IPS-NIHi7 (cell line): ENCODE measurements around the gene TMC2.
"Not testable (repeated sequence)": the region's sequence is repeated elsewhere in the genome, so short reads cannot be mapped to it uniquely, and the experiment has no call there.

Source experiments
- DNase-seq: peaks from one replicate; pipeline ENCODE4 v3.0.0; 2012; ENCODE audit warnings: mixed read lengths; ENCODE audit errors: extremely low spot score

Gene TMC2, protein sequence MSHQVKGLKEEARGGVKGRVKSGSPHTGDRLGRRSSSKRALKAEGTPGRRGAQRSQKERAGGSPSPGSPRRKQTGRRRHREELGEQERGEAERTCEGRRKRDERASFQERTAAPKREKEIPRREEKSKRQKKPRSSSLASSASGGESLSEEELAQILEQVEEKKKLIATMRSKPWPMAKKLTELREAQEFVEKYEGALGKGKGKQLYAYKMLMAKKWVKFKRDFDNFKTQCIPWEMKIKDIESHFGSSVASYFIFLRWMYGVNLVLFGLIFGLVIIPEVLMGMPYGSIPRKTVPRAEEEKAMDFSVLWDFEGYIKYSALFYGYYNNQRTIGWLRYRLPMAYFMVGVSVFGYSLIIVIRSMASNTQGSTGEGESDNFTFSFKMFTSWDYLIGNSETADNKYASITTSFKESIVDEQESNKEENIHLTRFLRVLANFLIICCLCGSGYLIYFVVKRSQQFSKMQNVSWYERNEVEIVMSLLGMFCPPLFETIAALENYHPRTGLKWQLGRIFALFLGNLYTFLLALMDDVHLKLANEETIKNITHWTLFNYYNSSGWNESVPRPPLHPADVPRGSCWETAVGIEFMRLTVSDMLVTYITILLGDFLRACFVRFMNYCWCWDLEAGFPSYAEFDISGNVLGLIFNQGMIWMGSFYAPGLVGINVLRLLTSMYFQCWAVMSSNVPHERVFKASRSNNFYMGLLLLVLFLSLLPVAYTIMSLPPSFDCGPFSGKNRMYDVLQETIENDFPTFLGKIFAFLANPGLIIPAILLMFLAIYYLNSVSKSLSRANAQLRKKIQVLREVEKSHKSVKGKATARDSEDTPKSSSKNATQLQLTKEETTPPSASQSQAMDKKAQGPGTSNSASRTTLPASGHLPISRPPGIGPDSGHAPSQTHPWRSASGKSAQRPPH

DNA sequence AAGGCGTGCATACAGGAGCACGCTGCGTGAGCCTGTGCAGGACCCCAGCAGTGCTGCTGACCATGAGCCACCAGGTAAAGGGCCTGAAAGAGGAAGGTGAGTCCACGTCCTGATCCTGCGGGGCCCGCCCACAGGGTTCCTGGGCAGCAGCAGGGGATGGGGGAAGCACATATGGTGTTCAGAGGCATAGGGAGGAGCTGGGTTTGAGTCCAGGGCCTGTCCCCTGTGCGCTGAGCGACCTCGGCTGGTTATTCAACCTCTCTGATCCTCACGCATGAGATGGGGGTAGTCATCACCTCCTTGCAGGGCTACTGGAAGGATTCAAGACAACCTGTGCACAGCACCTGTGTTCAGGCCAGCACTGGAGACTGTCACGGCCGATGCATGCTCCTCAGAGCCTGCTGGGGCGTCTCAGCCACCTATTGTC, at the start of gene TMC2:
TMC2 (plus strand) TSS at position 14 of the 427 bp plus-strand sequence; CDS start at position 63, 49 bp downstream.
- DNase-seq = no peak

DNA sequence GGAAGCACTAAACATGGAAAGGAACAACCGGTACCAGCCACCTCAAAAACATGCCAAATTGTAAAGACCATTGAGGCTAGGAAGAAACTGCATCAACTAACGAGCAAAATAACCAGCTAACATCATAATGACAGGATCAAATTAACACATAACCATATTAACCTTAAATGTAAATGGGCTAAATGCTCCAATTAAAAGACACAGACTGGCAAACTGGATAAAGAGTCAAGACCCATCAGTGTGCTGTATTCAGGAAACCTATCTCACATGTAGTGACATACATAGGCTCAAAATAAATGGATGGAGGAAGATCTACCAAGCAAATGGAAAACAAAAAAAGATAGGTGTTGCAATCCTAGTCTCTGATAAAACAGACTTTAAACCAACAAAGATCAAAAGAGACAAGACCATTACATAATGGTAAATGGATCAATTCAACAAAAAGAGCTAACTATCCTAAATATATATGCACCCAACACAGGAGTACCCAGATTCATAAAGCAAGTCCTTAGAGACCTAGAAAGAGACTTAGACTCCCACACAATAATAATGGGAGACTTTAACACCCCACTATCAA, 33.5 kb upstream of the TMC2 start:
- DNase-seq = not testable (repeated sequence)

DNA sequence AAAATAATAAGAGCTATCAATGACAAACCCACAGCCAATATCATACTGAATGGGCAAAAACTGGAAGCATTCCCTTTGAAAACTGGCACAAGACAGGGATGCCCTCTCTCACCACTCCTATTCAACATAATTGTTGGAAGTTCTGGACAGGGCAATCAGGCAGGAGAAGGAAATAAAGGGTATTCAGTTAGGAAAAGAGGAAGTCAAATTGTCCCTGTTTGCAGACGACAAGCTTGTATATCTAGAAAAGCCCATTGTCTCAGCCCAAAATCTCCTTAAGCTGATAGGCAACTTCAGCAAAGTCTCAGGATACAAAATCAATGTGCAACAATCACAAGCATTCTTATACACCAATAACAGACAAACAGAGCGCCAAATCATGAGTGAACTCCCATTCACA, 31.6 kb upstream of the TMC2 start:
- DNase-seq = not testable (repeated sequence)

DNA sequence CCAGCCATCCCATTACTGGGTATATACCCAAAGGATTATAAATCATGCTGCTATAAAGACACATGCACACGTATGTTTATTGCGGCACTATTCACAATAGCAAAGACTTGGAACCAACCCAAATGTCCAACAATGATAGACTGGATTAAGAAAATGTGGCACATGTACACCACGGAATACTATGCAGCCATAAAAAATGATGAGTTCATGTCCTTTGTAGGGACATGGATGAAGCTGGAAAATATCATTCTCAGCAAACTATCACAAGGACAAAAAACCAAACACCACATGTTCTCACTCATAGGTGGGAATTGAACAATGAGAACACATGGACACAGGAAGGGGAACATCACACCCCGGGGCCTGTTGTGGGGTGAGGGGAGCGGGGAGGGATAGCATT, 29.9 kb upstream of the TMC2 start:
- DNase-seq = not testable (repeated sequence)

DNA sequence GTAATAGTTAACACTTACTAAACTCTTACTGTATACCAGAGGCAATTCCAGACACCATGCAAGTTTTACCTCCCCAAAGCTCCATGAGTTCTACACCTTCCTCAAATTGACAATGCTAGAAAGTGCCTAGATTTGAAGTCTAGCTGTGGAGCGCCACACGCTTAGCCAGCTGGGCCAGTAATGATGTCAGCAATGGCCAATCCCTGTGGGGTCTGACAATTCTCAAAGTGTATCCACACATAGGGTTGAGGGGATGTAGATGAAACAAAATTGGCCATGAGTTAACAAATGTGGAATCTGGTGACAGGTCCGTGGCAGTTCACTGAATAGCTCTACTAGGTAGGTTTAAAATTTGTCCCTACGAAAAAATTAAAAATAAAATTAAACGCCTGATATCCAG, 28.9 kb upstream of the TMC2 start:
- DNase-seq = no peak

DNA sequence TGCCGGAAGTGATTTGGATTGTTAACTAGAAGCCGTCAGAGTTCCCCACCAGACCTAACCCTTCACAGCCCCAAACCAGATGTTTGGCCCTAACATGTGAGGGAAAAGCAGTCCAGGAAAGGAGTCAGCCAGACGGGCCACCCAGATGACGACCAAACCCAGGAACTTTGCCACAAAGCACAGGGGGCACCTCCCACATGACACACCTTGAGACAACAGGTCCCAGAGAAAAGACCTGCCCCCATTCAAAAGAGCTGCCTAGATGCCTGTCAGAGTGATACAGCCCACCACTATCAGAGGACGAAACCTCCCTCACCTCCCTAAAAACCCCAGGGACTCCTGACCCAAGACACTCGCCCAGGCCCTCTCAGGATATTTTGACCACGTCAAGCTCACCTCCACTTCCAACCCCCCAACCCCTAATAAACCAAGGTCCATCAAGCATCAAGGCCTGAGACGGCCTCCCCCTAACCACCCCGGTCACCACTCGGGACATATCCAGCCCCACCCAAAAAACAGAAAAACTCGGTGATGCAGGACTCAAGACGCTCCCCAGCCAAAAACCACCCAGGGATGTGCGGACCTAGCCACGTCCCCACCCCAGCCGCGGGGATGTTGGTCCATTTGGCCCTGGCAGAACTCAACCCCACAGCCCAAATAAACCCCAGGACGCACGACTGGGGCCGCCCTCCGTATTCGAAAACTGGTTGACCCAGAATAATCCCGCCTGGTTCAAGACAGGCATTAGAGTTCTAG, 28.3 kb upstream of the TMC2 start:
- no peak for DNase-seq

DNA sequence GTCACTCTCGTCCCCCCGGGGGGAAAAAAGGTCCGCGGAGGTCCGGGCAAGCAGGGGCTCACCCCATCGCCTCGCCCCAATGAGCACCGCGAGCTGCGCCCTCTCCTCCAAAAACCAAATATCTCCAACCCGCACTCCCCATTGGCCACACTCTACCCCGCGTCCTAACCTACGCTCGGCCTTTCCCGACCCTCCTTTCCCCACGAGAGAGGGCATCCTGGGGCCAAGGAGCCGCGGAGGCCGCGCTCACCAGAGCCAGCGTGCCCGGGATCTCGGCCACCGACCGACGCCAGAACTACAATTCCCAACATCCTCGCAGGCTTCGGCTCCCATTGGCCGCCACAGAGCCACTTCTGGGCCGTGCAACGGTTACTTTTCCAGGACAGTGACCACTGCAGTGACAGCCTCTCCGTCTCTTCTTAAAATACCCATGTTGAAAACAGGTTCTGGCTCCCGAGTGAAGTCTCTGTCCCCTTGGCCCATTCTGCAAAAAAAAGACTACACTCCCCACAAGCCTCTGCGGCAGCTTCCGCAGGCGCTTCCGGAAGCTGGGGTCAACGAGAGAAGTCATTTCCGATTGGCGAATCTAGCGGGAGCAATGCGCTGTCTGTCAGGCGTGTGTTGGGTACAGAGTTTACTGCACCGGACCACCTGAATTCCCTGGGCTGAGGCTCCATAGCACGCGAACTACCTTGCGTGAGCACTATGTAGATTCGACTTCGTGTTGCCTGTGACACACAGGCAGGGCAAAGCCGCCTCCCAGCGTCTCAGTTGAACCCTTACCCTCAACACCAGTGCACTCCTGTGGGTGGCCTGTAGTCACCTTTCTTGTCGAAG, 27.5 kb upstream of the TMC2 start, which contains the start of gene ZNF343:
ZNF343 (minus strand) TSS at position 285 of the 837 bp plus-strand sequence. CDS start 15,020 bp downstream, outside the sequence.
- DNase-seq = peak; percentile 89

DNA sequence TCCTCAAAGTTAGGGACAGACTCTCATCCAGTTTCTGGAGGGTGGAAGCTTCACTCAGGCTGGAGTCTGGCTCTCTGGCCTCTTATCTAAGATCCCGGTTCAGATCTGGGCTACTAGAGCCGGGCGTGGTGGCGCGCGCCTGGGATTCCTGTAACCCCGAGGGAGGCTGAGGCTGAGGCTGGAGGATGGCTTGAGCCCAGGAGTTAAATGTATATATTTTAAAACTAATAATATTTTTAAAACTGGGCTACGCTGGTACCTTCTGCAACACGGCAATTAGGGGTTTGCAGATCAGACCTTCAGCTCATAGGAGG, 26.9 kb upstream of the TMC2 start:
- no peak for DNase-seq

DNA sequence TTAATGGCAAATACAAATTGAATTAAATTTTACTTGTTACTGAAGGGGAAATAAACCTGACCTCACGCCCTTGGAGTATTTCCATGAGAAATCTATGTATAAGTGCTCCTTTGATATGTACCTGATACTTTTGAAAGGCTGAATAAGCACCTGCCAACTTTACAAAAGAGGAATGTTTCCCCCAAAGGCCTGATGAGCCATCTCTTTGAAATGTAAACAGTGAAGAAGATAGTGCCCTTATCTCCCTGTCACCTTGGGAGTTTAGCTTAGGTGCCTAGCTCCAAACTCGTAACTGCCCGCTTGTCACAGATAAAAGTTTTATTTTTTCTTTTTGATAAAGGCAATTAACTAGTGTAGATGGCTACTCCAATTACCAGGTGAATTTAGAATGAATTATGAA, 26.6 kb upstream of the TMC2 start:
- DNase-seq = peak; percentile 53

DNA sequence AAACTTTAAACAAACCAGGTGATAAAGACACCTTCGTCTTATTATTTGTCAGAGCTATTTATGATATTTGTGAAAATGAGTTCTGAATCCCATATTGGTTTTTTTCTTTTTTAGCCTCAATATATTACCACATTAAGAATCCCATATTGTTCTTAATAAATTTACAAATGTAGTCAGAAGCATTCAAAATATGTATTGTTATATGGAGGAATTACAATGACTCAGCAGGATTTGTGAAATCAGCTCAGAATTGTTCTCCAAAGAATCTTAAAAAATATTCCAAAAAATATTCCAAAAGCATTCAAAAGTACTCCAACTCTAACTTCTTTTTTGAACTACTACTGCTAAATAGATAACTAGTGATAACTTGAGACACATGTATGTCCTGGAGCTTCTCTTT, 21.2 kb upstream of the TMC2 start:
- no peak for DNase-seq

DNA sequence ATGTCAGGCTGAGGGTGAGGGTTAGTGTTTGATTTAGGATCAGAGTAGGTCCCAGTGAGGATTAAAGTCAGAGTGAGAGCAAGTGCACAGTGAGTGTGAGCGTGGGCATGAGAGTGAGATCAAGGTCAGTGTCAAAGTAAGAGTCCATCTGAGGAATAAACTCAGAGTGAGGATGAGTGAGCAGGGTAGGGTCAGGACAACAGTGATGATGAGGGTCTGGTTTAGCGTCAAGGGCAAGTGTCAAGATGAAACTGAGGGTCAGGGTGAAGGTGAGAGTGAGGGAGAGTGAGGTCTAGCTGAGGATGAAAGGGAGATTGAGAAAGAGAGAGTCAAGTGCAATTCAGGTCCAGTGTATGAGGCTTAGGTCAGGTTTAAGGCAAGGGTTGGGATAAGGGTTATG, 20.0 kb upstream of the TMC2 start:
- DNase-seq = no peak

DNA sequence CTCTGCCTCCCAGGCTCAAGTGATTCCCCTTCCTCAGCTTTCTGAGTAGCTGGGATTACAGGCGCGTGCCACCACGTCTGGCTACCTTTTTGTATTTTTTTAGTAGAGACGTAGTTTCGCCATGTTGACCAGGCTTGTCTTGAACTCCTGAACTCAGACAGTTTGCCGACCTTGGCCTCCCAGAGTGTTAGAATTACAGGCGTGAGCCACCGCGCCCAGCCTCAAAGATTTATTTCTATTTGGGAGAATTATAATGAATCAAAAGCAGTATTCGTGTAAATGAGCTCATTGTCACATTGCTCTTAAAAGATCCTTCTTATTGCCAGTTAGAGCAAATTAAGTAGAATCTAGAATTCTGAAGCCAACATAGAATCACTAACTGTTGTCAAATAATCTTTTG, 18.3 kb upstream of the TMC2 start:
- DNase-seq = no peak

DNA sequence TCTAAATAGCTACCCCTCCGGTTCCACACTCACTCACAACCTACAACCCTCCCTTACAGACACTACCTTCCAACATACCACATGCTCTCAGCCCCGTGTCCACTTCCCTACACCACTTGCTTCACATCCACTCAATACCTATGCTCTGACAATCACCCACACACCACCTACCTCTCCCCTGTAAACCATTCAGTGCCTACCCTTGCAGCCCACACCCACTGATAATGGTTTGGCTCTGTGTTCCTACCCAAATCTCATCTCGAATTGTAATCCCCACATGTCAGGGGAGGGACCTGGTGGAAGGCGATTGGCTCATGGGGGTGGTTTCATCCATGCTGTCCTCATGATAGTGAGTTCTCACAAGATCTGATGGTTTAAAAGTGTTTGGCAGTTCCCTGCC, 17.8 kb upstream of the TMC2 start:
- DNase-seq = no peak

DNA sequence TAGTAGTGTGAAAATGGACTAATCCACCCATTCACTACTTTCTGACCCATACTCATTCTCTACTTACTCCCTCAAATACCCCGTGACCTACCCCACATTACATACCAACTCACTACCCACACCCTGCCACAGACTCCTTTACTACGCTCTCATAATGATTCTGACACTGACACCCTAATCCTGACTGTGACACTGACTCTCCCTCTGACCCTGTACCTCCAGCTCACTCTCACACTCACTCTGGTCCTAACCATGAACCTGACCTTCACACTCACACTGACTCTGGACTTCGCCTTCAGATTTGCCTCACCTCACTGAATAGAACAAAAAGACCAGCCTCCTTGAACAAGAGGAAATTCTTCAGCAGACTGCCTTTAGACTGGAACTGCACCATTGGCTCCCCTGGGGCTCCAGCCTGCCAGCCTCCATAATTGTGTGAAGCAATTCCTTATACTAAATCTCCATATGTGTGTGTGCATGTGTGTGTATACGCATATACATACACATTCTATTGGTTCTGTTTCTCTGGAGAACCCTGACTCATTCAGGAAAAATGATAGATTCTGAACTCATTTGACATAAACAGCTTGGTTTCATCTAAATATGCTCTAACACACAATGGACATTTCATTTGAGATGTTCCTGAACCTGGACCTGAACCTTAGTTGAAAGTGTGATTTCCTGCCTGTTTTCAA, 17.1 kb upstream of the TMC2 start:
- no peak for DNase-seq

DNA sequence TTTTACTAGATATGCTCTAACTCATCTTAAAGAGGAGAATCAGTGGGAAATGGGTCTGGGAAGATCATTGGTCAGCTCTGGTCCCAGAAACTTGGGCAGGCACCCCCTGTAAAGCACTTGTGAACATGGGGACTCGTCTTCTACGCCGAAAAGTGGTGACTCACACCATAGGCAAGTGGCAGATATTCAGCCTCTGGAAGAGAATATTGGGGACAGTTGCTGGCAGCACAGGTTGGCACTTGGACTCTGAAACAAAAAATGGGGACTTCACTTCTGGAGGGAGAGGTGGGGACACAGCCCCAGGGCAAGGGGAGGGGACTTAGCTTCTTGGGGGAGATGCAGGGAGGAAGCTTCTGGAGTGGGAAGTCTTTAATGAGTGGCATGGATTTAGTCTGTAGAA, 15.8 kb upstream of the TMC2 start:
- DNase-seq = no peak

DNA sequence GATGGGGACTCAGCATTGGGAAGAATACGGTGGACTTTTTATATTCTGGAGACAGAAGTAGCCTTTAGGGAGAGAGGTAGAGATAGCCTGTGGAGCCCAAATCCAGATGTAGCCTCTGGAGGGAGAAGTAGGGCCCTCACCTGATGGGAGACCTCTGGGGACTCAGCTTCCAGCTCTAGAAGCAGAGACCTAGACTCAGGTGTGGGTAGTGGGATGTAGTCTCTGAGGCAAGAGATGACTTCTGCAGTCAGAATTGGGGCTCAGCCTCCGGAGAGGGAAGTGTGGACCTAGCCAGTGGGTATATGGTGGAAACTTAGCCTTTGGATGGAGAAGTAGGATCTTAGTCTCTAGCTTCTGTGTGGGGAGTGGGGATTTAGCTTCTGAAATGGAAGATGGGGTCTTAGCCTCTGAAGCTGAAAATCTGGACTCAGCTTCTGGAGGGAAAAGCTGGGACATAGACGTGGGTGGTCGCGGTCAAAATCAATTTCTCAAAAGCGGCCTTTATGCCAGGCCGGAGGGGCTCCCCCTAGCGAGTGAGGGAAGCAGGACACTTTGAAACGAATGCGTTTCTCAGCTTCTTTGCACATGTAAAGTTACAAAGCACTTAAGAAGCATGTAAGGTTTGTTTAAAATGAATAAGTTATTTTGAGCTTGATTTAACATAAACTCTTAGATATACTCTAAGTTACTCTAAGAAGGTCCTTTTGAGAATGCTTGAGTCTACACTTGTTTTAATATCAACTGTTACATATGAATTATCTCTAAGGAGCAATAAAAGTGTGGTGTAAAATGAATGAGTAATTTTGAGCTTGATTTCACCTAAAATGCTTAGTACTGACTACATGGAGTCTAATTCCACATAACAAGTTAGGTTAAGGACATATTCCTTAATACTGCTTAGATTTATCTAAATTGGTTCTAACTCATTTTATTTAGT, 14.7 kb upstream of the TMC2 start:
- DNase-seq = peak; percentile 50

DNA sequence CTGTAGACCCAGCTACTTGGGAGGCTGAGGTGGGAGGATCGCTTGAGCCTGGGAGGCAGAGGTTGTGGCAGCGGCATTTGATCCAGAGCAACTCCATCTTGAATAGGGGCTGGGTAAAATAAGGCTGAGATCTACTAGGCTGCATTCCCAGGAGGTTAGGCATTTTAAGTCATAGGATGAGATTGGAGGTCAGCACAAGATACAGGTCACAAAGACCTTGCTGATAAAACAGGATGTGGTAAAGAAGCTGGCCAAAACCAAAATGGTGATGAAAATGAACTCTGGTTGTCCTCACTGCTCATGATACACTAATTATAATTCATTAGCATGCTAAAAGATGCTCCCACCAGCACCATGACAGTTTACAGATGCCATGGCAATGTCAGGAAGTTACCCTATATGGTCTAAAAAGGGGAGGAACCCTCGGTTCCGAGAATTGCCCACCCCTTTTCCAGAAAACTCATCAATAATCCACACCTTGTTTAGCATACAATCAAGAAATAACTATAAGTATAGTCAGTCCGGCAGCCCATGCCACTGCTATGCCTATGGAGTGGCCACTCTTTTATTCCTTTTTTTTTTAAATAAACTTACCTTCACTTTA, 13.4 kb upstream of the TMC2 start:
- DNase-seq = not testable (repeated sequence)

DNA sequence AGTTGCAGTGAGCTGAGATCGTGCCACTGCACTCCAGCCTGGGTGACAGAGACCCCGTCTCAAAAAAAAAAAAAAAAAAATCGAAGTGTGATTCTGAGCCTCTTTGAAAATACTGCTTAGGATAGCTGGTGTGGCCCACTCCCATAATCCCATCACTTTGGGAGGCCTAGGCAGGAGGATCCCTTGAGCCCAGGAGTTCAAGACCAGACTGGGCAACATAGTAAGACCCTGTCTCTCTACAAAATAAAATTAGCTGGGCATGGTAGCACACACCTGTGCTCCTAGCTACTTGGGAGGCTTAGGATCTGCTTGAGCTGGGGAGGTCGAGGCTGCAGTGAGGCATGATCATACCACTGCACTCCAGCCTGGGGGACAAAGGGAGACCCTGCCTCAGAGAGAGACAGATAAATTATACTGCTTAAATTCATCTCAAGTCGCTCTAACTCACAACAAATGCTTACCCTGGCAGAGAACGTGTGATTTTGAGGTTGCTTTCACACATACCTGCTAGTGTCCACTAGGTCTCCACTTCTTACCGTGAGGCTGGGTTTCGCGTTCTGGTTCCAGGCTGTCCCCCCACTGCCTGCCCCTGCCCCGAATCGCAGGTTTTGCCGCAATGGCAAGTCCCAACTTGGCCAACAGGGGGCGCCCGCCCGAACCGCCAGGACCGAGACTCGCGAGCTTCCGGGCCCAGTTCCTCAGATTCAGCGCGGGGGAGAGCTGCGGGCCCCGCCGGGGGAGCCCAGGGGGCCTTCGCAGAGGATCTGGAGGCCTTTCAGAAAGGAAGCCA, 12.3 kb upstream of the TMC2 start:
- peak; percentile 87 for DNase-seq
